ENCODE measurements around the gene TXLNB. TPM values are rescaled to one million over a fixed set of nuclear protein-coding genes. Genes with fewer than 3 reads are reported as not detected.

Gene TXLNB
- polyA plus RNA-seq, 2 of the 4 experiments (the other 2 are of a cell fraction), result not detected

- TF ChIP-seq MAX (IDR thresholded peaks at IDR 0.05), result no peak
- no peak for TF ChIP-seq POLR2AphosphoS2 (conservative IDR thresholded peaks at IDR 0.05; ENCODE audit: low read length)
- TF ChIP-seq ELK1 (IDR thresholded peaks at IDR 0.05; ENCODE audit: low read depth, low read length), result no peak
- TF ChIP-seq CEBPB (IDR thresholded peaks at IDR 0.05), result no peak
Measured at GRCh38 chr6:139256087-139256486, 35.7 kb downstream of the TXLNB start (continued).

- TF ChIP-seq CBX2 (IDR thresholded peaks at IDR 0.05; ENCODE audit: borderline replicate concordance, low read depth) (no peak), ATOH8 (CRISPR knock-in tag; IDR thresholded peaks at IDR 0.05; ENCODE audit: low read depth) (no peak), BHLHE40 (IDR thresholded peaks at IDR 0.05; ENCODE audit: low read depth, low read length) (no peak), PHF8 (IDR thresholded peaks at IDR 0.05; ENCODE audit: borderline replicate concordance, low read depth) (no peak), KDM1A (IDR thresholded peaks at IDR 0.05; ENCODE audit: low read depth) (no peak), HMGXB4 (CRISPR knock-in tag; IDR thresholded peaks at IDR 0.05; ENCODE audit: borderline replicate concordance) (no peak), MAX (IDR thresholded peaks at IDR 0.05) (no peak), POLR2A (IDR thresholded peaks at IDR 0.05; ENCODE audit: low read length) (no peak), ZFP36 (IDR thresholded peaks at IDR 0.05; ENCODE audit: borderline replicate concordance, partially characterized antibody) (no peak), RARB (CRISPR knock-in tag; IDR thresholded peaks at IDR 0.05) (no peak), CHD4 (IDR thresholded peaks at IDR 0.05; ENCODE audit: borderline replicate concordance) (no peak), RFX5 (IDR thresholded peaks at IDR 0.05) (no peak), PBX3 (IDR thresholded peaks at IDR 0.05) (no peak), MAFK (IDR thresholded peaks at IDR 0.05; ENCODE audit: partially characterized antibody) (no peak), JUNB (IDR thresholded peaks at IDR 0.05) (no peak)
- CTCF ChIA-PET, result no interaction called here
- no peak overlapping the region for H3K27ac ChIP-seq
- 48% methylated on average over 2 of the region's 2 CpGs for WGBS (ENCODE audit: missing lambda C conversion rate)
- no peak for FAIRE-seq
- no peak for DNase-seq (ENCODE audit: low read depth in 1 of 2, low spot score in 1 of 2)
- POLR2A ChIA-PET, result no interaction called here
- ATAC-seq, result no peak
- H3K4me1 ChIP-seq, result no peaks in the 10 kb centered on the region
- H3K9me3 ChIP-seq, result no peaks in the 10 kb centered on the region
- H3K4me3 ChIP-seq, result no peak overlapping the region
- H3K4me2 ChIP-seq, result no peak overlapping the region
Measured at GRCh38 chr6:139254196-139254595, 37.6 kb downstream of the TXLNB start.

GRCh38 chr6:139253656-139254055, 38.1 kb downstream of the TXLNB start:
- no peak for DNase-seq (ENCODE audit: low read depth in 1 of 2, low spot score in 1 of 2)
- CTCF ChIA-PET, result no interaction called here
- TF ChIP-seq ELK1 (IDR thresholded peaks at IDR 0.05; ENCODE audit: low read depth, low read length), result no peak
- TF ChIP-seq PBX3 (IDR thresholded peaks at IDR 0.05), result no peak
- TF ChIP-seq HES2 (IDR thresholded peaks at IDR 0.05), result no peak
- TF ChIP-seq HEYL (CRISPR knock-in tag; IDR thresholded peaks at IDR 0.05), result no peak
- no peak for TF ChIP-seq MAZ (IDR thresholded peaks at IDR 0.05; ENCODE audit: borderline replicate concordance, low read depth, low read length)
- TF ChIP-seq CBX8 (IDR thresholded peaks at IDR 0.05), result no peak
- TF ChIP-seq HOXB5 (CRISPR knock-in tag; IDR thresholded peaks at IDR 0.05), result no peak
- no peak for TF ChIP-seq MYC (IDR thresholded peaks at IDR 0.05; ENCODE audit: borderline replicate concordance, low read length)
- TF ChIP-seq CHD2 (IDR thresholded peaks at IDR 0.05; ENCODE audit: low read length, partially characterized antibody), result no peak
- no peak for TF ChIP-seq SMC3 (IDR thresholded peaks at IDR 0.05)
- TF ChIP-seq SREBF2 (IDR thresholded peaks at IDR 0.05), result no peak
- no peak for TF ChIP-seq ZSCAN20 (CRISPR knock-in tag; IDR thresholded peaks at IDR 0.05)
- TF ChIP-seq ATOH8 (CRISPR knock-in tag; IDR thresholded peaks at IDR 0.05; ENCODE audit: low read depth), result no peak
- no peaks in the 10 kb centered on the region for H3K9me3 ChIP-seq
- no peak overlapping the region for H3K27ac ChIP-seq
- no peak for ATAC-seq
- no peak overlapping the region for H3K4me2 ChIP-seq
- FAIRE-seq, result no peak
- 58% methylated on average over 2 of the region's 2 CpGs for WGBS (ENCODE audit: missing lambda C conversion rate)
- POLR2A ChIA-PET, result no interaction called here
- H3K4me1 ChIP-seq, result no peaks in the 10 kb centered on the region
- H3K4me3 ChIP-seq, result no peak overlapping the region

Measured in A549 (cell line).